Activated CD4-positive, CD25-positive, alpha-beta regulatory T cell (primary cell): Measurements from ENCODE around the gene MUCL3.
A peak's percentile ranks its signal among the peaks of the same experiment; 100 is the strongest.
"Not testable (repeated sequence)": the region's sequence is repeated elsewhere in the genome, so short reads cannot be mapped to it uniquely, and the experiment has no call there.

Experiments
- DNase-seq, 4 experiments: peaks; one replicate each; lab custom pipeline; 2025; lab: John Stamatoyannopoulos, UW

Gene MUCL3

GRCh38 chr6:30910473-30910872 is 30.3 kb upstream of the MUCL3 start:
- not testable (repeated sequence) for DNase-seq

- DNase-seq = no peak
Observed at GRCh38 chr6:30912746-30913520, 27.8 kb upstream of the MUCL3 start.

GRCh38 chr6:30913721-30914075 is 27.1 kb upstream of the MUCL3 start:
- DNase-seq = no peak

- peak; percentile 67 to 75 (median 71) for DNase-seq
Observed at GRCh38 chr6:30914076-30914853, 26.5 kb upstream of the MUCL3 start, which contains the start of gene VARS2. Gene VARS2, plus strand, starts transcription at chr6:30914238. Its CDS starts 599 bp downstream, at chr6:30914837.

- DNase-seq = no peak
Observed at GRCh38 chr6:30914854-30915590, 25.8 kb upstream of the MUCL3 start.

GRCh38 chr6:30915591-30915946 is 25.2 kb upstream of the MUCL3 start:
- no peak for DNase-seq

- DNase-seq = no peak
Observed at GRCh38 chr6:30917041-30917440, 23.7 kb upstream of the MUCL3 start.

GRCh38 chr6:30917487-30917886 is 23.3 kb upstream of the MUCL3 start:
- DNase-seq = no peak

GRCh38 chr6:30918670-30919069 is 22.1 kb upstream of the MUCL3 start:
- DNase-seq = no peak

GRCh38 chr6:30922447-30922852 is 18.3 kb upstream of the MUCL3 start:
- no peak for DNase-seq

- not testable (repeated sequence) for DNase-seq
Observed at GRCh38 chr6:30924040-30924627, 16.6 kb upstream of the MUCL3 start.

GRCh38 chr6:30926644-30927043 is 14.1 kb upstream of the MUCL3 start:
- DNase-seq = no peak

- not testable (repeated sequence) for DNase-seq
Observed at GRCh38 chr6:30927080-30927479, 13.7 kb upstream of the MUCL3 start.

- DNase-seq = no peak
Observed at GRCh38 chr6:30928677-30929076, 12.1 kb upstream of the MUCL3 start.

GRCh38 chr6:30930506-30930905 is 10.3 kb upstream of the MUCL3 start:
- DNase-seq = no peak

- DNase-seq = no peak
Observed at GRCh38 chr6:30931272-30931671, 9.5 kb upstream of the MUCL3 start.

GRCh38 chr6:30931969-30932645 is 8.7 kb upstream of the MUCL3 start, which contains the start of gene SFTA2:
Gene SFTA2, minus strand, starts transcription at chr6:30932170. Its CDS starts 74 bp downstream, at chr6:30932096.
- no peak for DNase-seq

- DNase-seq = no peak
Observed at GRCh38 chr6:30932665-30933365, 8.0 kb upstream of the MUCL3 start.

GRCh38 chr6:30935018-30935417 is 5.8 kb upstream of the MUCL3 start:
- no peak for DNase-seq

- no peak for DNase-seq
Observed at GRCh38 chr6:30937265-30937664, 3.5 kb upstream of the MUCL3 start.

GRCh38 chr6:30938730-30939129 is 2.0 kb upstream of the MUCL3 start:
- DNase-seq = no peak
